ENCODE measurements around the gene RABEP2. TPM values are rescaled to one million over a fixed set of nuclear protein-coding genes. Genes with fewer than 3 reads are reported as not detected.

RABEP2 gene
- total and polyA plus RNA-seq, 2 experiments from 2014 or later: 11.8 to 27.2 TPM

DNA sequence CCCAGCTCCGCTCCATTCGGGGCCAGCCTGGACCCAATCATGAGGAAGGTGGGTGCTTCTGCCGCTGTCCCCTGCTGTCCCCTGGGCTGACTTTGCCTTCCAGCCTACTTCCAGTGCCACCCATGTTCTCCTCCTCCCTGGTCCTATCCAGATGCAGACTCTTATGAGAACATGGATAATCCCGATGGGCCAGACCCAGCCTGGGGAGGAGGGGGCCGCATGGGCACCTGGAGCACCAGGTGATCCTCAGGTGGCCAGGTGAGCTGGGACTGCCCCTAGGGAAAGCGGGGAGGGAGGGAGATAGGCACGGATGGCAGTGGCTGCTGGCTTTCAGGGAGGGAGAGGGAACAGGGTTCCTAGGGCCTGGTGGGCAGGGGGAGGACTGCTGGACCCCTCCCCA, 13.7 kb upstream of the RABEP2 start (continued):
- TF ChIP-seq, protein P1, sequence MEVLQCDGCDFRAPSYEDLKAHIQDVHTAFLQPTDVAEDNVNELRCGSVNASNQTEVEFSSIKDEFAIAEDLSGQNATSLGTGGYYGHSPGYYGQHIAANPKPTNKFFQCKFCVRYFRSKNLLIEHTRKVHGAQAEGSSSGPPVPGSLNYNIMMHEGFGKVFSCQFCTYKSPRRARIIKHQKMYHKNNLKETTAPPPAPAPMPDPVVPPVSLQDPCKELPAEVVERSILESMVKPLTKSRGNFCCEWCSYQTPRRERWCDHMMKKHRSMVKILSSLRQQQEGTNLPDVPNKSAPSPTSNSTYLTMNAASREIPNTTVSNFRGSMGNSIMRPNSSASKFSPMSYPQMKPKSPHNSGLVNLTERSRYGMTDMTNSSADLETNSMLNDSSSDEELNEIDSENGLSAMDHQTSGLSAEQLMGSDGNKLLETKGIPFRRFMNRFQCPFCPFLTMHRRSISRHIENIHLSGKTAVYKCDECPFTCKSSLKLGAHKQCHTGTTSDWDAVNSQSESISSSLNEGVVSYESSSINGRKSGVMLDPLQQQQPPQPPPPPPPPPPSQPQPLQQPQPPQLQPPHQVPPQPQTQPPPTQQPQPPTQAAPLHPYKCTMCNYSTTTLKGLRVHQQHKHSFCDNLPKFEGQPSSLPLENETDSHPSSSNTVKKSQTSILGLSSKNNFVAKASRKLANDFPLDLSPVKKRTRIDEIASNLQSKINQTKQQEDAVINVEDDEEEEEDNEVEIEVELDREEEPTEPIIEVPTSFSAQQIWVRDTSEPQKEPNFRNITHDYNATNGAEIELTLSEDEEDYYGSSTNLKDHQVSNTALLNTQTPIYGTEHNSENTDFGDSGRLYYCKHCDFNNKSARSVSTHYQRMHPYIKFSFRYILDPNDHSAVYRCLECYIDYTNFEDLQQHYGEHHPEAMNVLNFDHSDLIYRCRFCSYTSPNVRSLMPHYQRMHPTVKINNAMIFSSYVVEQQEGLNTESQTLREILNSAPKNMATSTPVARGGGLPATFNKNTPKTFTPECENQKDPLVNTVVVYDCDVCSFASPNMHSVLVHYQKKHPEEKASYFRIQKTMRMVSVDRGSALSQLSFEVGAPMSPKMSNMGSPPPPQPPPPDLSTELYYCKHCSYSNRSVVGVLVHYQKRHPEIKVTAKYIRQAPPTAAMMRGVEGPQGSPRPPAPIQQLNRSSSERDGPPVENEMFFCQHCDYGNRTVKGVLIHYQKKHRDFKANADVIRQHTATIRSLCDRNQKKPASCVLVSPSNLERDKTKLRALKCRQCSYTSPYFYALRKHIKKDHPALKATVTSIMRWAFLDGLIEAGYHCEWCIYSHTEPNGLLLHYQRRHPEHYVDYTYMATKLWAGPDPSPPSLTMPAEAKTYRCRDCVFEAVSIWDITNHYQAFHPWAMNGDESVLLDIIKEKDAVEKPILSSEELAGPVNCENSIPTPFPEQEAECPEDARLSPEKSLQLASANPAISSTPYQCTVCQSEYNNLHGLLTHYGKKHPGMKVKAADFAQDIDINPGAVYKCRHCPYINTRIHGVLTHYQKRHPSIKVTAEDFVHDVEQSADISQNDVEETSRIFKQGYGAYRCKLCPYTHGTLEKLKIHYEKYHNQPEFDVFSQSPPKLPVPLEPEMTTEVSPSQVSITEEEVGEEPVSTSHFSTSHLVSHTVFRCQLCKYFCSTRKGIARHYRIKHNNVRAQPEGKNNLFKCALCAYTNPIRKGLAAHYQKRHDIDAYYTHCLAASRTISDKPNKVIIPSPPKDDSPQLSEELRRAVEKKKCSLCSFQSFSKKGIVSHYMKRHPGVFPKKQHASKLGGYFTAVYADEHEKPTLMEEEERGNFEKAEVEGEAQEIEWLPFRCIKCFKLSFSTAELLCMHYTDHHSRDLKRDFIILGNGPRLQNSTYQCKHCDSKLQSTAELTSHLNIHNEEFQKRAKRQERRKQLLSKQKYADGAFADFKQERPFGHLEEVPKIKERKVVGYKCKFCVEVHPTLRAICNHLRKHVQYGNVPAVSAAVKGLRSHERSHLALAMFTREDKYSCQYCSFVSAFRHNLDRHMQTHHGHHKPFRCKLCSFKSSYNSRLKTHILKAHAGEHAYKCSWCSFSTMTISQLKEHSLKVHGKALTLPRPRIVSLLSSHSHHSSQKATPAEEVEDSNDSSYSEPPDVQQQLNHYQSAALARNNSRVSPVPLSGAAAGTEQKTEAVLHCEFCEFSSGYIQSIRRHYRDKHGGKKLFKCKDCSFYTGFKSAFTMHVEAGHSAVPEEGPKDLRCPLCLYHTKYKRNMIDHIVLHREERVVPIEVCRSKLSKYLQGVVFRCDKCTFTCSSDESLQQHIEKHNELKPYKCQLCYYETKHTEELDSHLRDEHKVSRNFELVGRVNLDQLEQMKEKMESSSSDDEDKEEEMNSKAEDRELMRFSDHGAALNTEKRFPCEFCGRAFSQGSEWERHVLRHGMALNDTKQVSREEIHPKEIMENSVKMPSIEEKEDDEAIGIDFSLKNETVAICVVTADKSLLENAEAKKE (CRISPR knock-in tag; IDR thresholded peaks at IDR 0.05): no peak

DNA sequence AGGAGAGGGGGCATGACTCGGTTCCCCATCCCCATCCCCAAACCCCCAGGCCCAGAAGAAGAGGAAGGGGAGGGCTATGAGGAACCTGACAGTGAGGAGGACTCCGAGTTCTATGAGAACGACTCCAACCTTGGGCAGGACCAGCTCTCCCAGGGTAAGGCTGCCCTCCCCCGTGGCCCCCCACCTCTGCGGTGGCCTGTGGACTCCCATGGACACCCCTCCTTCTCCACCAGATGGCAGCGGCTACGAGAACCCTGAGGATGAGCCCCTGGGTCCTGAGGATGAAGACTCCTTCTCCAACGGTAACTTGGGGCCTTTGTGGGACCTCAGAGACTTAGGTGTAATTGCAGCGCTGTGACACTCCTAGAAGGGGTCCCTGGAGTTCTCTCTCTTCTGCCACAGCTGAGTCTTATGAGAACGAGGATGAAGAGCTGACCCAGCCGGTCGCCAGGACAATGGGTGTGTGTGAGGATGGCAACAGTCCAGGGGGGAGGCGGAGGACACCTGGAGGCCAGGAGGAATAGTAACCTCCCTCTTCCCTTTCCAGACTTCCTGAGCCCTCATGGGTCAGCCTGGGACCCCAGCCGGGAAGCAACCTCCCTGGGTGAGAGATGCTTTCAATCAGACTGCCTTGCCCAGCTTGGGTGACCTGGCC, 12.3 kb upstream of the RABEP2 start:
- Histone ChIP-seq H3K27me3 (ENCODE audit: insufficient read depth) (no peaks in the 10 kb centered on the region), H3K36me3 (ENCODE audit: insufficient read depth) (no peaks in the 10 kb centered on the region), H4K20me1 (replicated peaks; ENCODE audit: insufficient read depth) (no peaks in the 10 kb centered on the region), H3K79me2 (replicated peaks; ENCODE audit: insufficient read depth) (no peaks in the 10 kb centered on the region), H3K9me2 (ENCODE audit: insufficient read depth) (no peaks in the 10 kb centered on the region), H3K27ac (ENCODE audit: low read depth) (no peak overlapping the region), H3K4me1 (ENCODE audit: insufficient read depth) (peaks cover 2% of the 10 kb centered on the region; the same call in 1 of the 2 replicates), H3F3A (replicated peaks; ENCODE audit: low read depth) (0 out of 2 replicates have a peak, but pooled peaks cover 2% of the 10 kb centered on the region), H3K4me3 (no peak overlapping the region), H2AFZ (peak overlapping the region; percentile 92; the same call in 1 of the 2 replicates), H3K4me2 (no peak overlapping the region)
- H3K36me3 Mint-ChIP-seq (ENCODE audit: low read depth): no peaks in the 10 kb centered on the region
- DNase-seq (ENCODE audit: low spot score) (no peak), ATAC-seq (peak; percentile 10; the same call in 2 of the 3 replicates)
- H3K4me1 Mint-ChIP-seq: peaks cover 4% of the 10 kb centered on the region; the same call in 2 of the 3 replicates
- no peaks in the 10 kb centered on the region for H3K9me3 Mint-ChIP-seq
- peaks cover 19% of the 10 kb centered on the region for H3K27me3 Mint-ChIP-seq (ENCODE audit: insufficient read depth, low read depth, poor library complexity)
- no peak overlapping the region for H3K27ac Mint-ChIP-seq
- no peak overlapping the region for H3K4me3 Mint-ChIP-seq
- peak; percentile 16 to 31; a peak in 1 of 4 replicates for TF ChIP-seq CTCF (conservative IDR thresholded peaks at IDR 0.05; ENCODE audit: low read depth in 2 of 2)
- TF ChIP-seq STAT1 (IDR thresholded peaks at IDR 0.05; ENCODE audit: unreplicated experiment): no peak
- TF ChIP-seq JUNB (IDR thresholded peaks at IDR 0.05; ENCODE audit: unreplicated experiment): no peak
